Measurements from ENCODE around the gene AIG1.
A peak's percentile ranks its signal among the peaks of the same experiment; 100 is the strongest.

The AIG1 gene

GRCh38 chr6:143204045-143204444 is 143.4 kb downstream of the AIG1 start:
- no peak for DNase-seq

DNA sequence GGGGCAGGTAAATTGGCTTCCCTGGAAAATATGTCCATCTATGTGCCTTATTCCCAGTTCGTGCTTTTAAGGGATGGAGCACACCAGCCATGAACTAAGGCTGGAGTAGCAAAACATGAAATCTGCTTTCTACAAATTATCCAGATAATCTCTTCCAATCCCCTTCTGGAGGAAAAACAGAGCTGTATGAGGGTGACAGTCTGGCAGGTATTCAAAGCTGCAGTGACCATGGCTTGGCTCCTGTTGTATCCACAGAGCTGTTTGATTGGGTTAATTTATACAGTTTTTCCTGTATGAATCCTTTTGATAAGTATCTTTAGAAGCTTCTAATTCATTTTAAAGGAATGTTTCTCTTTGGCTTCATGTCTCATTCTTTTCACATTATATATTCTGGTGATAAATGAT is 144.4 kb downstream of the AIG1 start:
- DNase-seq, result no peak

- DNase-seq, result no peak
Measured at GRCh38 chr6:143205585-143205984, 144.9 kb downstream of the AIG1 start.

- DNase-seq, result no peak
Measured at GRCh38 chr6:143205991-143206390, 145.3 kb downstream of the AIG1 start.

DNA sequence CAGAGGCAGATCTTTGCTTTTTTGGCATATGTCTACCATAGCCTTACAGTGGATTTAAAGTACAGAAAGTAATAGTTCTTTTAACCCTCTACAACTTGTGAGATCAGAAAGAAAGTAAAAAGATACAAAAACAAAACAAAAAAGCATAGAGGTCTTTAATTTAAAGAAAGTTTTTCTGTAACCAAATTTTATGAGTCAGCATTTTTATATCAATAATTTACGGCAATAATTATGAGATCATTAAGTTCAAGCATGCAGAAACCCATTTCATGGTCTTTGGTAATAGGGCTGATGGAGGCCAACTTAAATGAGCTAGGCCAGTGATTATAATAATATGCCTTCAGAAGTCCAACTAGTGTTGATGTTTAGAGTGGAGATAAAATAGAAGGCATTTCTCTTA is 145.9 kb downstream of the AIG1 start:
- no peak for DNase-seq

DNA sequence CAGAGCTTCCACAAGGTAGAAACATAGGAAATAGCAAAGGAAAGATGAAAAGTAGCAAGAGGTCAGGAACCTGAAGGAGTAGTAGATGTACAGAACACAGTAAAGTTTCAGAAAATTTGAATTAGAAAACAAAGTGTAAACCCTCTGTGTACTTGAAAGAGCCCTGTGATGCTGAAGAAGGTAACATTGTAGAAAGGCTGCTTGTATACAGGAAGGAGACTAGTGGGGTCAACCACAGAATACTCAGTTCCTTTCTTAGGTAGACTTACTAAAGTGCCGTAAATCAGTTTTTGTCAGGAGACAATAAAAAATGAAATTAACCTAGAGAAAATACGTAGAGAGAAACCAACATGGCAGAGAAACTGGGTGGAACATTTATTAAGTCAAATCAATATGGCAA is 149.7 kb downstream of the AIG1 start:
- no peak for DNase-seq

GRCh38 chr6:143213859-143214376 is 153.2 kb downstream of the AIG1 start:
- no peak for DNase-seq

- DNase-seq, result no peak
Measured at GRCh38 chr6:143215363-143215762, 154.7 kb downstream of the AIG1 start.

GRCh38 chr6:143215771-143216170 is 155.1 kb downstream of the AIG1 start:
- DNase-seq, result no peak

- DNase-seq, result no peak
Measured at GRCh38 chr6:143218233-143218632, 157.5 kb downstream of the AIG1 start.

- no peak for DNase-seq
Measured at GRCh38 chr6:143221698-143222097, 161.0 kb downstream of the AIG1 start.

- DNase-seq, result no peak
Measured at GRCh38 chr6:143222310-143222709, 161.6 kb downstream of the AIG1 start.

DNA sequence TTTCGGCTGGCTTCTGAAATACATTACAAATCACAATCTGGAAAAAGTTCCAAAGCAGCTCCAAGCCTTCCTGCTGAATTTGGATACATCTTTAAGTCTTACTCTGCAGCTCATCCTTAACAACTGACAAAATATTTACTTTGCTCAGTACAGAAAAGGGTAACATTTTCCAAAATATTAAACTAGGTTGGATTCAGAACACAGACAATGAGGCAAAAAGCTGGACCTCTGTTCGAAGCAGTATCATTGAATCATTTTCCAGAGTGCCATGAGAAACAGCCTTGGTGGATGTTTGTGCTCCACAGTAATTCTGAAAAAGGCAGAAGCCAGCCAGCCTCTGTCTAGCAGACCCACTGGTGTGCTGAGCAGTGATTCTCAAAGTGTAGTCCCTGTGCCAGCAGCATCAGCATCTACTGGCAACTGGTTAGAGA is 162.1 kb downstream of the AIG1 start:
- no peak for DNase-seq

DNA sequence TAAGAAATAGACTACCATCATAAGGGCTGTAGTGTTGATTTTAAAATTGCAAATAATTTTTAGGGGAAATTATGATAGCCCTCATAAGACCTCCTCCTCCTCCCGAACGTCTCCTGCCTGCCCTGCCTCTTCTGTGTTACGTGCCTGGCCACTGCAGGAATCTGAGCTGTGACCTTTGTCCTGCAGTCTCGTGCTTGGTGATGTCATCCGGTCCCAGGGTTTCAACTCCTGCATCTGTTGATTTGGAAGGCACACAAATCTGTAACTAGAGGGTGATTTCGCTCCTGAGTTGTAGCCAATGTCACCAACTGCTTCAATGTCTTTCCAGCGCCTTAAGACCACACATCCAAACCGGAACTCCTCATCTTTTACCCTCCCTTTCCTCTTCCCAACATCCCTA is 163.2 kb downstream of the AIG1 start:
- no peak for DNase-seq

DNA sequence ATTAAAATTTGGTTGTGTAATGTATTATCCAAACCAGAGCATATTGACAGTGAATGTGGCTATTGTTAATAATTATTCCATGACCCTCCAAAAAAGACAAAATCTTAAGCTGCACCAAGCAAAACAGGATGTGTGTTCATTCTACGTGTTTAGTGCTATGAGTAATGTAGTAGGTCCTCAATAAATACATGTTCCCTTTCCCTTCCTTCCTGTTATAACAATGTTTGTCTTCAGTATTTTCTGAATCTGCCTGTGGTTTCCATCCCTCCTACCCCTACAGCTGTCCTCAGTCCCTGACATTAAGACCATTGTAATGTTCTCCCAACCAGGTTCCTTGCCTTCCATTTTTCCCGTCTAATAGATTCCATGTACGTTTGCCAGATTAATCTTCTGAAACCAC is 163.8 kb downstream of the AIG1 start:
- no peak for DNase-seq

GRCh38 chr6:143225929-143226328 is 165.2 kb downstream of the AIG1 start:
- DNase-seq, result no peak

GRCh38 chr6:143227675-143228074 is 167.0 kb downstream of the AIG1 start:
- DNase-seq, result no peak

DNA sequence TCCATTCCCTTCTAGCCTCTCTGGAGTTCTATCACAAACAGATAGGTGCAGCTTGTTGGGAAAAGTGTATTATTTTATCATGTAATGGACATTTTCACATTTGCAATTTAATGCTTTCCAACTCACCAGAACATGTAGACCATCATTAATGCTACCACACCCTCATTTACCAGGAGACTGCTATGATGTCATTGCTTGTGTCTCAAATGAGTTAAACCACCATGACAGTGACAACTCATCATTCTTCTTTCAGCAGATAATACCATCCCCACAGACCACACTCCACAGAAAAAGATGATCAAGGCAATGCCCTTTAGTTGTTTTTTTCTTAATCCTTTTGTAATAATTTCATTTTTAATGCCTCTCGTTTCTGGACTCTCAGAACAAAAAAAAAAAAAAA is 168.7 kb downstream of the AIG1 start:
- DNase-seq, result no peak

DNA sequence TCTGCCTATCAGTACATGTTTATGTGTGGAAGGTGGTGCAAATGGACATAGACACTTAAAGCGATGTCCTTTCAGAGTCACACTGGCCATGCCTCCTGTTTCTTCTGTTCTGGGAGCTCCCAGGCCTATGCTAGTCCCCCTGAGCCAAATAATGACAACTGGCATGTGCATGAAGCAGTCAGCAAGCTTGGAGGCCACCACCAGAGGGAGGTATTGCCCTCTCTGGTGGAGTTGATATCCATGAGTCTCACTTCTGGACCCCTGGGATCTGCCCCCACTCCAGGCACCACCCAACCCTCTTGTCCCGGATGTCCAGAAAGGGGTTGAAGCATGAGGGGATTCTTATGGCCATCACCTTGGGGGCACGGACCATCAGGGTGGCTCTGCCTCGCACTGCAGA is 172.2 kb downstream of the AIG1 start:
- DNase-seq, result peak; percentile 3

DNA sequence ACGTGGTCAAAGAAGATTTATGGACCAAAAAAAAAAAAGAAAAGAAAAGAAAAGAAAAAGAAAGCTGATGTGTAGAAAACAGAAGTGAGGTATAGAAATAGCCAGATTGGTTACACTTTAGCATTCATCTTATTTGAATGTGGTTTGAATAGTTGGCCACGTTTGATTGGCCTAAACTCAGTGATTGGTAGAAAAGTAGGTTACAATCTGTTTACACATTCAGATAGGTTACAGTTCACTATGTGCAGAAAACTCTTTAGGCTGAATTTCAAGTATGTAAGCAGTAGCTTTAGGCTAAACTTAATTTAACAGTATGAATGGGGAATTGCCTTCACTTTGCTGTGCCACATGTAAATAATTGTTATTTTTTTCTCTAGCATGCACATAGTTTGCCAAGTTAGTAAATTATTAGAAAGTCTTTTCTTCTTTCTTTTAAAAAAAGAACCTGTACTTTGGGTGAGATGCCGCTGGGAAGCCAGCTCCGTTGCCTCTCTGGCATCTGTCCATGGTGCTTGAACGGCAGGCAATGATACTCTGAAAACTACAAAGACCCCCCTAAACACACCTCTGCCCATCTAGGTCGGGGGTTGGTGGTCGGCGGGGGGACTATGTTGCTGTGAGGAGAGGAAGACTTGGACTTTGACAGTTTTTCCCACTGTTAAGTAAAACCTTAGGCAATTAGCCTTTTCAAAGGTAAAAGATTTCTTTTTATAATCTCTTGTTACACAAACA is 173.0 kb downstream of the AIG1 start:
- DNase-seq, result no peak

DNA sequence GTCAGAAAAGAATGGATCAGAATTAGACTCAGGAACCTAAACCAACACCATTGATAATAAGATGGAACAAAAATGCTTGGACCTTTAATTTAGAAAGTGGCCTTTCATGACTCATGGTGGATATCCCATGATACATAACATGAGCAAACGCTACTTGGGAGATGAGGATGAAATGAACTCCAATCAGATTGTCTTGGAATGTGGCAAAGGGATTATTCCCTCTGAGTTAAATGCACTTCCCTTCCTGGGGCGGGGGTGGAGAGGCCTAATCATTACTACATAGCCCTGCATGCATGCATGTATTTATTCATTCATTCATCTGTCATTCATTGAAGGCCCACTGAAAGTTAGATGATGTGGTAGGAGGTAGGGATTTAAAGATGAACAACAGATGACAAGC is 174.0 kb downstream of the AIG1 start:
- DNase-seq, result no peak

GRCh38 chr6:143236151-143236798 is 175.6 kb downstream of the AIG1 start:
- no peak for DNase-seq

GRCh38 chr6:143238306-143238705 is 177.6 kb downstream of the AIG1 start:
- no peak for DNase-seq

GRCh38 chr6:143241111-143241510 is 180.4 kb downstream of the AIG1 start:
- no peak for DNase-seq

DNA sequence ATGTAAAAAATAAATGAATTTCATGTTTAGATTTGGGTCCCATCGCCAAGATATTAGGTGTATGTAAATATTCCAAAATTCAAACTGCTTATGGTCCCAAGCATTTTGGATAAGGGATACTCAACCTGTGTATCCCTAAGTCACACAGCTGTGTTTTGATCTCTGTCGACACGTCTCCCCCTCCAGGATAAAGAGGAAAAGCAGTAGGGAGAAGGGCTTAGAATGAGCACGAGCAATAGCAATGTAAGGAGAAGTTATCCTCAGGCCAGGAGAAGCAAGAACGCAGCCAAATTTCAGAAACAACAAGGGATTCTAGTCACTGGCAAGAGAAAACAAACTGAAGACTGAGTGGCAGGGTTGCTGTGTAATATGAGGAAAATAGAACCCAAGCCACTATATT is 181.2 kb downstream of the AIG1 start:
- no peak for DNase-seq
